ENCODE measurements around the gene BCL11B. TPM values are rescaled to one million over a fixed set of nuclear protein-coding genes. Genes with fewer than 3 reads are reported as not detected.
"Not testable (repeated sequence)": the region's sequence is repeated elsewhere in the genome, so short reads cannot be mapped to it uniquely, and the experiment has no call there.

BCL11B gene
- polyA plus RNA-seq, 3 donors = 0.01 TPM; not detected in 2

DNA sequence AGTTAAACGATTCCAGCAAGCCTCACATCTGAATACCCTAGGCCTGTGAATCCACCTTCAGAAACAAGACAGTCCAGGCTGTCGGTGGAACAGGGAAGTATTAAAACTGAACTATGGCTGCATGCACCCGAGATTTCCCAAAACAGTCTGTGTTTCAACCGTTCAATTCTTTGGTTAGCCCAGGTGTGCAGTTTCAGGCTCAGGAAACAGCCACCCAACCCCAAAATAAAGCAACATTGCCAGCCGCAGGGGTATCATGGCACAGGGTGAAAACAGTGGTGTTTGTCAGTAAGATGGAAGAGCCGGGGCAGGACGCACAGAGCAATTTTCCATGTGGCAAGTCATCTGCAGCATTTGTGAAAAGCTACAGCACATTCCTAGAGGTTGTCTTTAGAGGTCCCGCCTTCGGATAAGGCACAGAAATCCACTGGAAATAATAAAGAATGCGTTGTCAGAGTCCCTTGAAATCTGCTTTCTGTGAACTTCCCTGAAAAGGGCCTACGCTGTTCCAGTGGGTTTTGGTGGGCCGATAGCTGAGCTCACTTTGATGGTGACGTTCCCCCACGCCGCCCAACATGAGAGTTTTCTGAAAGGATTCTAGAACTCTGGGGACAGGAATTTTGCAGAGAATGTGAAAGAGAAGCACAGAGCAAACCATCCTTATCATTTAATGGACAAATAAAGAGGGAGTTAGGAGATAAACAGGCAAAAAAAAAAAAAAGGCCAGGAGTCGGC, 84.9 kb downstream of the BCL11B start:
- WGBS (ENCODE audit: insufficient coverage) = 93% methylated on average over 8 of the region's 16 CpGs
- Histone ChIP-seq H3K9ac (ENCODE audit: insufficient read depth, low read length, poor library complexity, severe bottlenecking) (no peak overlapping the region), H2AFZ (ENCODE audit: insufficient read depth, low read depth, low read length, poor library complexity, severe bottlenecking) (no peak overlapping the region), H3K27me3 (ENCODE audit: control insufficient read depth in 2 of 2, insufficient read depth in 2 of 2, low read length in 2 of 2) (peaks cover 0 to 5% of the 10 kb centered on the region in 2 donors), H3K4me1 (ENCODE audit: control insufficient read depth in 1 of 2, insufficient read depth in 2 of 2, low read length in 2 of 2) (no peaks in the 10 kb centered on the region), H3K9me3 (replicated peaks in 1 of 2; ENCODE audit: control insufficient read depth in 1 of 2, insufficient read depth in 1 of 2, low read length in 2 of 2) (no peaks in the 10 kb centered on the region), H3K4me3 (replicated peaks in 1 of 3; ENCODE audit: low read depth in 2 of 3, low read length in 3 of 3) (no peak overlapping the region), H4K20me1 (ENCODE audit: insufficient read depth, low read length) (no peaks in the 10 kb centered on the region), H3K4me2 (replicated peaks; ENCODE audit: extremely low read depth, low read length, poor library complexity, severe bottlenecking) (no peak overlapping the region), H3K36me3 (replicated peaks in 1 of 2; ENCODE audit: control insufficient read depth in 1 of 2, insufficient read depth in 2 of 2, low read length in 2 of 2) (no peaks in the 10 kb centered on the region), H3K27ac (ENCODE audit: low read depth in 1 of 2, low read length in 2 of 2) (no peak overlapping the region), H3K79me2 (ENCODE audit: insufficient read depth, low read length) (no peaks in the 10 kb centered on the region)
- Mint-ChIP-seq H3K9me3 (no peaks in the 10 kb centered on the region), H3K4me3 (no peak overlapping the region), H3K27ac (no peak overlapping the region), H3K27me3 (ENCODE audit: low read depth in 3 of 3) (peaks cover 10 to 12% (median 11%) of the 10 kb centered on the region in 3 donors), H3K4me1 (peaks cover 9% of the 10 kb centered on the region), H3K36me3 (no peaks in the 10 kb centered on the region)
- TF ChIP-seq, protein P1, sequence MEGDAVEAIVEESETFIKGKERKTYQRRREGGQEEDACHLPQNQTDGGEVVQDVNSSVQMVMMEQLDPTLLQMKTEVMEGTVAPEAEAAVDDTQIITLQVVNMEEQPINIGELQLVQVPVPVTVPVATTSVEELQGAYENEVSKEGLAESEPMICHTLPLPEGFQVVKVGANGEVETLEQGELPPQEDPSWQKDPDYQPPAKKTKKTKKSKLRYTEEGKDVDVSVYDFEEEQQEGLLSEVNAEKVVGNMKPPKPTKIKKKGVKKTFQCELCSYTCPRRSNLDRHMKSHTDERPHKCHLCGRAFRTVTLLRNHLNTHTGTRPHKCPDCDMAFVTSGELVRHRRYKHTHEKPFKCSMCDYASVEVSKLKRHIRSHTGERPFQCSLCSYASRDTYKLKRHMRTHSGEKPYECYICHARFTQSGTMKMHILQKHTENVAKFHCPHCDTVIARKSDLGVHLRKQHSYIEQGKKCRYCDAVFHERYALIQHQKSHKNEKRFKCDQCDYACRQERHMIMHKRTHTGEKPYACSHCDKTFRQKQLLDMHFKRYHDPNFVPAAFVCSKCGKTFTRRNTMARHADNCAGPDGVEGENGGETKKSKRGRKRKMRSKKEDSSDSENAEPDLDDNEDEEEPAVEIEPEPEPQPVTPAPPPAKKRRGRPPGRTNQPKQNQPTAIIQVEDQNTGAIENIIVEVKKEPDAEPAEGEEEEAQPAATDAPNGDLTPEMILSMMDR (IDR thresholded peaks at IDR 0.05) = no peak
- DNase-seq = no peak
- intact Hi-C loops (cut with micrococcal nuclease) = no loop called here

DNA sequence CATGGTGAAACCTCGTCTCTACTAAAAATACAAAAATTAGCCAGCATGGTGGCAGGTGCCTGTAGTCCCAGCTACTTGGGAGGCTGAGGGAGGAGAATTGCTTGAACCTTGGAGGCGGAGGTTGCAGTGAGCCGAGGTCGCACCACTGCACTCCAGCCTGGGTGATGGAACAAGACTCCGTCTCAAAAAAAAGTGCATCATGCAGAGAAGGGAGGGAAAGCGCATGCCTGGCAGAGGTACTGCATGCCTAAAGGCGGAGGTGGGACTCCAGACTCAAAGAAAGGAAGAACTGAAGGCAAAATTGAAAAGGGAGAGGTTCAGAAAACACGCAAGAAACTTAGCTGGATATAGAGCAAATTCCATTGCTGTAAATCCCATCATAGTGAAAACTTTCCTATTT, 85.7 kb downstream of the BCL11B start:
- H3K4me2 ChIP-seq (replicated peaks; ENCODE audit: extremely low read depth, low read length, poor library complexity, severe bottlenecking); H2AFZ ChIP-seq (ENCODE audit: insufficient read depth, low read depth, low read length, poor library complexity, severe bottlenecking); H3K27me3 ChIP-seq (ENCODE audit: control insufficient read depth in 2 of 2, insufficient read depth in 2 of 2, low read length in 2 of 2); H3K27me3 Mint-ChIP-seq (ENCODE audit: low read depth in 3 of 3); intact Hi-C loops (cut with micrococcal nuclease); H3K79me2 ChIP-seq (ENCODE audit: insufficient read depth, low read length); H3K4me1 ChIP-seq (ENCODE audit: control insufficient read depth in 1 of 2, insufficient read depth in 2 of 2, low read length in 2 of 2); H3K36me3 Mint-ChIP-seq; H3K4me3 Mint-ChIP-seq; H3K9me3 ChIP-seq (replicated peaks in 1 of 2; ENCODE audit: control insufficient read depth in 1 of 2, insufficient read depth in 1 of 2, low read length in 2 of 2); H3K9me3 Mint-ChIP-seq; H3K9ac ChIP-seq (ENCODE audit: insufficient read depth, low read length, poor library complexity, severe bottlenecking); H4K20me1 ChIP-seq (ENCODE audit: insufficient read depth, low read length); H3K36me3 ChIP-seq (replicated peaks in 1 of 2; ENCODE audit: control insufficient read depth in 1 of 2, insufficient read depth in 2 of 2, low read length in 2 of 2); H3K27ac ChIP-seq (ENCODE audit: low read depth in 1 of 2, low read length in 2 of 2); H3K27ac Mint-ChIP-seq; DNase-seq; H3K4me3 ChIP-seq (replicated peaks in 1 of 3; ENCODE audit: low read depth in 2 of 3, low read length in 3 of 3); H3K4me1 Mint-ChIP-seq: not testable (repeated sequence)
- 100% methylated on average over 4 of the region's 8 CpGs for WGBS (ENCODE audit: insufficient coverage)
